Esophagus muscularis mucosa (tissue), 3 donors: ENCODE measurements around the gene CXCL16.

ENCODE experiments used
- CTCF ChIP-seq, 3 experiments: fragments of 200-600 bp in 2 of 3; fragments of 450-650 bp in 1 of 3; sonication (generic) in 2 of 3; IDR thresholded peaks; one replicate each; pipeline ENCODE4 v1.5.1; 2017 to 2019; ENCODE audit warnings: antibody characterized with exemption in 3 of 3, mild to moderate bottlenecking in 2 of 3, moderate library complexity in 1 of 3
- EP300 ChIP-seq: sonication (generic); formaldehyde crosslinking; IDR thresholded peaks from one replicate; pipeline ENCODE4 v1.6.1; 2017; ENCODE audit warnings: antibody characterized with exemption

- TF ChIP-seq EP300 (no peak), CTCF (IDR thresholded peaks at IDR 0.05) (no peak)
Observed at GRCh38 chr17:4739122-4740024, at the start of gene CXCL16, which contains the start of gene ZMYND15.
